HG03520 (cell line): ENCODE data around the gene NGB.
"Not testable (repeated sequence)": the region's sequence is repeated elsewhere in the genome, so short reads cannot be mapped to it uniquely, and the experiment has no call there.

Source experiments
- ATAC-seq: cut with Tn5 transposase; IDR thresholded peaks from one replicate; pipeline ENCODE4 v1.9.1; 2021; ENCODE audit warnings: mild to moderate bottlenecking, moderate library complexity; ENCODE audit not compliant: unreplicated experiment

Gene NGB

DNA sequence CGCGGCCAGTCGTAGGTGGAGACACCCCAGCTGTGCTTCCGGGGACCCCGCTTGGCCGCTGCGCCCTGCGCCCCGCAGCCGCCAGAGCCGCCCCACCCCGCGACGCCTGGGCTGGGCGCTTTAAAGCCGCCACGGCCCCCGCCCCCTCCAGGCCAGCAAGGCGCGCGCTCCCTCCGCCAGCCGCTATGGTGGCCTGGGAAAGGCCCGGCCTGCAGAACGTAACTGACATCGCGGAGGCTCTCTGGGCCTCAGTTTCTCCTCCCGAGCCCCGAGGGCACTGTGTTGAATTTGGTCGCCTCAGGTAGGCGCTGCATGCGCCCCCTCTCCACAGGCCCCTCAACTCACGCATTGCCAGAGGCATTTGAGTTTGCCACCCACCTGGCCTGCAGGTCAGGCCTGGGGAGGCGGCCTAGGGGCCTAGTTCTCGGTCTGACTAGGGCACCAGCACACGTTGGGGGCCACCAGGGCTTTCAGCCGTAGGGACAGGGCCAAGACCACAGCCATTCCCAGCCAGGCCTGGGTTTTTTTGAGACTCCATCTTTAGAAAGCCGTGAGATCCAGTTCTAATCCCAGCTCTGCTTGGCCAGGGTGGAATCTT, at the start of gene NGB:
TSS of gene NGB (minus strand) at position 94 of the 598 bp plus-strand sequence. CDS start 269 bp downstream, outside the sequence.
- no peak for ATAC-seq

DNA sequence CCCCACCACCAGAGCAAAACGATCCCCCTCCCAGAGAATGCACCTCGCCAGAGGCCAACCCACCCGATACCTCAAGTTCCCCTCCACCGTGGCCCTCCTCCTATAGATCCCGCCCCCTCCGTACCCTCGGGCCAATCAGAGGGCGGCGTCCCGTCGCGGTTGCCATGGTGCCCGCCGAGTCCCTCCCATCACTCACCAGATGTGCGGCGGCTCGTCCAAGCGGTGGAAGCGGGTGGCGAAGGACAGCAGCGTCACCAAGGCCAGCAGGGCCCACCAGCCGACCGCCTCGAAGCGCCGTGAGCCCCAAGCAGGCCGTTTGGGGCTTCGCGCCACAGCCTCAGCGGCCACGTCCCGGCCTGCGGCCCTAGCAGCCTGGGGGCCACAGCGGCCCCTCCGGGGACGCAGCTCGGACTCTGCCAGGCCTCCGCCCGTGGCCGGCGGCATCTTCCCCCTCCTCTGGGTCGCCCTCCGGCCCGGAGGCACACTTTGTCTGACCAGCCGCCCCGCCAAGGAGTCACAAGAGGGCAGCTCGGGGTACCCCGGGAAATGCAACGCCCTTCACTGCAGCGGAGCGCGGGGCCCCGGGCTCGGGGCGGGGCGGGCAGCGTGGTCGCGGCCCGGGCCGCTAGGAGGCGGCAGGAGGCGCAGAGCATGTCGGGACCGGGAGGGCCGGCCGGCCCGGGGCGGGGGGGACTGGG, 49.4 kb upstream of the NGB start, which contains the start of gene POMT2:
TSS of gene POMT2 (minus strand) at position 646 of the 698 bp plus-strand sequence. CDS start at position 444, 202 bp downstream.
- ATAC-seq: peak; percentile 59

DNA sequence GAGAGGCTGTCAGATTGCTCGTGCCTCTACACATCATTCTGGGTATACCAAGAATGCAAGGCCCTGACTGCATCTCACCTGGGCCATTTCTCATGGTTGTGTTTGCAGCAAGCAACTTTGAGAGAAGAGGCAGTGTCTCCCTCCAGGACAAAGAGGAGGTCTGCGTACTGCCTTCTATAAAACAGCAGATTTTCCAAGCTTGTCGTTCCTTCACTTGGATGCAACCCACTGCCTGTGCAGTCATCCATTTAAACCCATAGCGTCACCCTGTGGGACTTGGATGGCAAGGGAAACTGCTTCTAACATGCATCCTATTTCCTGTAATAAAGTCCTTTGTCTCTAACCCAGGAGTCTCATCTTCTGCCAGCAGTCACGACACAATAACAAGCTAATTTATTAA, 48.4 kb upstream of the NGB start:
- ATAC-seq: no peak

DNA sequence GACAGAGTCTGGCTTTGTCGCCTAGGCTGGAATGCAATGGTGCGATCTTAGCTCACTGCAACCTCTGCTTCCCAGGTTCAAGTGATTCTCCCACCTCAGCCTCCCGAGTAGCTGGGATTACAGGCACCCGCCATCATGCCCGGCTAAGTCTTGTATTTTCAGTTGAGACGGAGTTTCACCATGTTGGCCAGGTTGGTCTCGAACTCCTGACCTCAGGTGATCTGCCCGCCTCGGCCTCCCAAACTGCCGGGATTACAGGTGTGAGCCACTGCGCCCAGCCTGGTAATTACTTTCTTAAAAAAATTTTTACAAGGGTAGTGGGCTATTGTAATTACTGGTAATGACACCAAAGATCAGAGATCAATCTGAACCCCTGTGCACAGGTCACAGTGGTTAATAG, 47.8 kb upstream of the NGB start:
- ATAC-seq: not testable (repeated sequence)

GRCh38 chr14:77318006-77318553, 47.1 kb upstream of the NGB start:
- no peak for ATAC-seq

- no peak for ATAC-seq
These were observed 45.9 kb upstream of the NGB start for GRCh38 chr14:77316872-77317301.

DNA sequence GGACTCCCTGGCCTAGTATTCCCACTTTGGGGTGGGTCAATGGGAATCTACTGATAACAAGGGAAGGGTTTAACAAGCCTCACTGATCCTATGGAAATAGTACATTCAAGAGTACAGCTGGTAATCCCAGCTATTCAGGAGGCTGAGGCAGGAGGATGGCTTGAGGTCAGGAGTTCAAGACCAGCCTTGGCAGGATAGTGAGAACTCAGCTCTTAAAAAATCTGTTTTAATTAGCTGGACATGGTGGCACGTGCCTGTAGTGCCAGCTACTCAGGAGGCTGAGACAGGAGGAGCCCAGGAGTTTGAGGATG, 45.1 kb upstream of the NGB start:
- no peak for ATAC-seq

GRCh38 chr14:77314539-77315457, 43.8 kb upstream of the NGB start:
- no peak for ATAC-seq

GRCh38 chr14:77314043-77314442, 43.0 kb upstream of the NGB start:
- ATAC-seq: no peak

- no peak for ATAC-seq
These were observed 42.4 kb upstream of the NGB start for GRCh38 chr14:77313371-77313770.

- ATAC-seq: no peak
These were observed 40.2 kb upstream of the NGB start for GRCh38 chr14:77311217-77311616.

DNA sequence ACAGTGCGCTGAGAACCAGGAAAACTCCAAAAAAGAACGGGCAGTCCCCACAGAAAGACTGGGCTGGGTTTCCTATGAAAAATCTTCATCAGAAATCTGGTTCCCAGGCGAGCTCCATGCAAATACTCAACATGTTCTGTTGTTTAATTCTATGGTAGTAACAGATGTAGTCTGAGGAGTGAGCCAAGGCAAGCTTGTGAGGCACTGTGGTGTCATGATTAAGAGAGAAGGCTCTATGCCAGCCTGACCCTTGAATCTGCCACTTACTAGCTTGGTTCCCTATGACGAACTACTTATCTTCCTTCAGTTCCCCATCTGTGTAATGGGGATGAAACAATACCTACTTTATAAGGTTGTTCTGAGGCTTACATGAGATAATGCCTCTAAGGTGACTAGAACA, 39.0 kb upstream of the NGB start:
- no peak for ATAC-seq

DNA sequence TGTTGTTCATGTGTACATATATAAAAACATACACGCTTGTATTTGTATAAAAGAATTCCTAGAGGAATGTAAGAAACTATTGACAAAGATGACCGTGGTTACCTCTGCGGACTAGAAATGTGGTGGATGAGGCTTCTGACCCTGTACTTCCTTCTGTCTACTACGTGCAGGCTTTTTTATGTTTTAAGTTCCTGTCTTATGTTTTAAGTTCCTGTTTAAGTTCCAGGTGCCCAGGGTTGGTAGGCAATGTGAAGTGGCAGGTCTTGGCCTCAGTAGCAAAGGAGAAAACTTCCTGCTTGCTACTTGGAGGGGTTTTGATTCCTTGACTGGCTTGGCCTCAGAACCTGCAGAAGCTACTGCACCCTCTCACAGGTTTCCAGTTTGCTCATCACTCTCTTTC, 38.1 kb upstream of the NGB start:
- ATAC-seq: no peak

GRCh38 chr14:77306851-77307496, 36.0 kb upstream of the NGB start:
- ATAC-seq: no peak

DNA sequence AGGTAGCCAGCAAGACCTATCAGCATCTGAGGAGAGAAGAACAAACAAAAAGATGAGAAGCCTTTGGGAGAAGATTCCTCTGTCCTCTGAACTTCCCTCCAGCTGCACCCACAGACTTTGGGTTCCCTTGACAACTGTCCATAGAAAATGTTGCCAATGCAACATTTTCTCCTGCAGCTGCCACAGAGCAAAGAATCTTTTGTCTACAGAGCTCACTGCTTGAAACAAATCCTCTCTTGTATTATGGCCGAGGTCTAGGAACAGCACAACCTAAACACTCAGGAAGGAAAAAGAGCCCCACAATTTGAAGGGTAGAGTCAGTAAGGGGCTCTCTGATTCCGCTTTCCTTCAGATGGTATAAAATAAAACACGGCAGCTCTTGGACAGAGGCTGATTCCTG, 35.4 kb upstream of the NGB start:
- no peak for ATAC-seq

GRCh38 chr14:77305696-77306095, 34.7 kb upstream of the NGB start:
- ATAC-seq: no peak

DNA sequence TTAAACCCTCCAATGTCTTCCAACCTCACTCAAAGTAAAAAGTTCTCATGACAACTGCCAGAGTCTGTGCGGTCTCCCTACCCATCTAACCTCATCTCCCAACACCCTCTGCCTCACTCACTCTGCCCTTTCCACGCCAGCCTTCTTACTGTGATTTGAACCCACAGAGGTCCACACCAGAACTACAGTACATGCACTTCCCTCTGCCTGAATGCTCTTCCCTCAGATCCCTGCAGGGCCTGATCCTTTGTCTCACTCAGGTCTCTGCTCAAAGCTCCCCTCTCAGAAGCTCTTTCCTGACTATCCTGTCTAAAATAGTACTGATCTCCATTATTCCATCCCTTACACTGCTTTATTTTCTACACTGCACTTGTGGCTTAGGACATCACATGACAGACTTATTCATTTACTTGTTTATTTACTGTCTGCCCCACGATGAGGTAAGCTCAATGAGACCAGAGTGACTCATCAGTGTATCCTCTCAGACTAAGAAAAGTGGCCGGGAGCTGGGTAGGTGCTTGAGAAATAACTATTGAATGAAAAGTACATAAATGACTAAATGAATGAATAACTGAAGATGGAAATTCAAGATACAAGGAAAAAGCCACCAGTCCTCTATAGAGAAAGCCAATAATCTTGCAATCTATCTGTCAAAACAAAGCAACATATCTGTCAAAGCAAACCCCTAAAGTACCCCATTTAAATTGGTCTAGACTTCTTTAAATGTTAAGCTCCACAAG, 32.6 kb upstream of the NGB start:
- no peak for ATAC-seq

GRCh38 chr14:77302926-77303325, 31.9 kb upstream of the NGB start:
- no peak for ATAC-seq

DNA sequence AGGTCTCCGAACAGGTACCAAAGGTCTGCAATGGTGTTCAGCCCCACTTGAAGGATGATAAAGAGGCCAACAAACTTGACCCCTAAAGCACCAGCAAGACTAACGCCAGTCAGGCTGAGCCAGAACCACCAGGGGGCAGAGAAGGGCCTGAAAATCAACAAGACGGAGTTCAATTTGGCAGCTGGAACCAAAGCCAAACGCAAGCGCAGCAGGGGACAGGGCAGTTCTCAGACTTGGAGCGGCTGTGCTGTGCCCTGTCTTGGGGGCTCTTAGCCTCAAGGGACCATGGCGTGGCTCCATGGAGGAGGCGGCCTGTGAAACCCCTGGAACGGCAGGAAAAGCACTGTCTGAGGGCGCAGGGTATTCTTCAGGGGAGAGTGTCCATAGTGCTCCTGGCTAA, 30.1 kb upstream of the NGB start:
- no peak for ATAC-seq

DNA sequence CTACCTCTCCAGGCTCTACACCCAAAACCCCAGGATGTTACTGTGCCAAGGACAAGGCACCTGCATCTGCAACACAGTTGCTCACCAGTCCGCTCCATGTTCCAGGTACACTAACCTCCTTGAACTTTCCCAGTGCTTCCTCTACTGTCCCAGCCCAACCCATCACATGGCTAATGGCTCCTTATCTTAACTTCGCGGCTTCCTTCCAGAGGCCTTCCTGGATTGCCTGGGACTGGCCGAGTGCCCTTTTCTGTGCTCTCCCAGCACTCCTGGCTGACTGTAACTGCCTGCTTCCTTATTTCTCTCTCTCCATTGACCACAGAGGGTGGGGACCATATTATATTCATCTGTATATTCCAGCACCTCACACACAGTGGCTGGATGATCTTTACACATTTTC, 28.8 kb upstream of the NGB start:
- no peak for ATAC-seq
